CD4-positive, alpha-beta T cell treated with Interleukin-10 for 1 hour (primary cell): ENCODE measurements around the gene PLEK.
"Not testable (repeated sequence)": the region's sequence is repeated elsewhere in the genome, so short reads cannot be mapped to it uniquely, and the experiment has no call there.

Experiments used
- DNase-seq: peaks from one replicate; pipeline ENCODE4 v3.0.0-alpha.2; 2020

PLEK gene

DNA sequence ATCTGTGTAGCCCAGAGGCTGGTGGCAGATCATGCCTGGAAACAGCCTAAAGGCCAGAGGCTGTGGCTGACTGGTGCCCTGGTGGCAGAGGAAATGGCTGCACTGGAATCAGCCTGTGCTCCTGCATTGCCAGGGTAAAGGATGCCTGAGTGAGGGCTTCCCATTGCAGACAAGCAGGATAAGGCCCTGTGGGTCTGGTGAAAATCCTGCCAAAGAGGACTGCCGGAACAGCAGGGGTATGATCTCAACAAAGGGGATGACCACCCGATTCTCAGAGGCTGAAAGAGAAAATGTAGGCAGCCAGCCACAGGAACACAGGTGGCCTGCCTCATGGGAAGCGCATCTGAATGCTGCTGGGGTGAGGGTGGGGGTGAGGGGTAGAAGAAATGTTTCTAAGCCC is 53.8 kb downstream of the PLEK start:
- DNase-seq, result no peak

DNA sequence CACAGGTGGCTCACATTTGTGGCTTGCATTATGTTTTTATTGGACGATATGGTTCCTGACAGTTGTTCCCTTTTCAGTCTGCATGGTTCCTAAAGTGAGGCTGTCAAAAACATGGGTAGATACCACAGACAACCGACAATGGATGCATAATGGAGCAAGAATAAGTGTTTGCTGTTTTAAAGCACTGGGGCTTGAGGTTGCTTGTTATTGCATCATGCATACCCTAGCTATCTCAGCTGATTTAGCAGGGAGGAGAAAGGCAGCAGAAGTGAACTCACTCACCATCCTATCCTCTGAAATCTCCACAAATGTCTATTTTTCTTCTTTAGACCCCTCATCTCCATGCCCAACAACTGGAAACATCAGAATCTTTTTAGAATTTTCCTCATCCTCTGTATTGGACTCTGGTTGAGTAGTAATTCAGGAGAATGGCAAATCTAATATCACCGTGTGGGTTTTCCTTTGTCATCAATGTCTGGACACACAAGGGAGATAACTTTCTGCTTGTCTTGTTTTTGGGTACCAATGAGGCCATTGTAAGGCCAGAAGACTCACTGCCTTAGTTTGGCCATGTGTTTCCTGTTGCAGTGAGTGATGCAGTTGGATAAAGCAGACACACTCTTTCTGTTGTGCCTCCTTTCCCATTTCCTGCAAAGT is 55.3 kb downstream of the PLEK start:
- DNase-seq, result no peak

DNA sequence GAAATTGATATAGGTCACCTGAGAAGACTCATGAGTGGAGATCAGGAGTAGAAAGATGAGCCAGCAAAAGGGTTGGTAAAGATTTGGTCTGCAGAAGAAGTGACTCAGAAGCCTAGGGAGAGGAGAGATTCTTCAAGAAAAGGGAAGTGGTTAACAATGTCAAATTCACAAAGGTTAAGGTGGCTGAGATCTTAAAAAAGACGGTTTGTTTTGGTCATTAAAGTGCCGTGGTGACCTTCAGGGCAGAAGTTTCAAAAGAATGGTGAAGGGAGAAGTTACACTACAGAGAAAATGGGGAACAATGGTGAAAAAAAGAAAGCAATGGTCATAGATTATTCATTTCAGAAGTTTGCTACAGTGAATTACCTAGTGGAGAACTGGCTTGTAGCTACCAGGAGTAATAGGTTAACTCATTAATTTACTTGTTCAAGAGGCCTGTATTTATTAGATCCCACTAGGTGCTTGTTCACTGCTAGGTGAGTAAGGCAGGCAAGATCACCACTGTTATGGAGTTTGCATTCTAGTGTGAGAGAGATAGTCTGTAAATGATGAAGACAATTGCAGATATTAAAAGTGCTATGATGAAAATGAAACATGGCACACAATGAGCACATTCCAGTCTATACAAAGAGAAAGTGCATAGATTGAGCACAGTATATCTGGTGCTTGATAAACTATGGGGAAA is 59.0 kb downstream of the PLEK start:
- DNase-seq, result peak; percentile 47

DNA sequence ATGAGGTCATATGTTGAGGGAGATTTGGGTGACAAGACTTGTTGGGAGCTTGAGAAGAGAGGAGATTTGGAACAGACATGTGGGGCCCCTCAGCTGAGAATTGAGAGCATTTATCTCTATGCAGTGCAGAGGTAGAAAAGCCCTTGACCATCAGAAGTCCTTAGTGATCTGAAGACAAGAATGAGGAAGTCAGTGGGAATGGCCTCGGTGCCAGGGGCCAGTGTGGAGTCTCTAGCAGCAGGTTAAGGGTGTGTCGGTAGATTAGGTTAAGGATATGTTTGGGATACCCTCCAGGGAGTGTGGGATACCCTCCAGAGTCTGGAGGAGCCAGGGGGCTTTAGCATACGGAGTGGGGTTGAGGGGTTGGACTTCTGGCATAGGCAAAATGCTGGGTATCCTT is 60.4 kb downstream of the PLEK start:
- DNase-seq, result no peak

DNA sequence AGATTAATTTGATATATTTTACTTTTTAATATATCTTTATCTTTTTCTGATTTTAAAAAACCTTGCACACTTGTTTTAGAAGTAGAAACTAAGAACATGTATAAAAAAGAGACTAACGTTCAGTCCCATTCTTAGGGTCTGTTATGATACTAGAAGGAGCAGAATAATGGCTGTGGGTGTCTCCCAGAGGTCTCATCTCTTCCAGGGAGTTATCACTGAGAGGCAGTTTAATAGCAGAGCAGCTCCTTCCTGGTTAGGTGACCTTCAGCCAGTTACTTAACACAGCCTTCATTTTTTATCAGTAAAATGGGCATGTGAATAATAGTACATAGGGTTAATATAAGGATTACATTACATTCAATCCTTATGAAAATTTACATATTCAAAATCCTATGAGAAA is 61.4 kb downstream of the PLEK start:
- DNase-seq, result no peak

DNA sequence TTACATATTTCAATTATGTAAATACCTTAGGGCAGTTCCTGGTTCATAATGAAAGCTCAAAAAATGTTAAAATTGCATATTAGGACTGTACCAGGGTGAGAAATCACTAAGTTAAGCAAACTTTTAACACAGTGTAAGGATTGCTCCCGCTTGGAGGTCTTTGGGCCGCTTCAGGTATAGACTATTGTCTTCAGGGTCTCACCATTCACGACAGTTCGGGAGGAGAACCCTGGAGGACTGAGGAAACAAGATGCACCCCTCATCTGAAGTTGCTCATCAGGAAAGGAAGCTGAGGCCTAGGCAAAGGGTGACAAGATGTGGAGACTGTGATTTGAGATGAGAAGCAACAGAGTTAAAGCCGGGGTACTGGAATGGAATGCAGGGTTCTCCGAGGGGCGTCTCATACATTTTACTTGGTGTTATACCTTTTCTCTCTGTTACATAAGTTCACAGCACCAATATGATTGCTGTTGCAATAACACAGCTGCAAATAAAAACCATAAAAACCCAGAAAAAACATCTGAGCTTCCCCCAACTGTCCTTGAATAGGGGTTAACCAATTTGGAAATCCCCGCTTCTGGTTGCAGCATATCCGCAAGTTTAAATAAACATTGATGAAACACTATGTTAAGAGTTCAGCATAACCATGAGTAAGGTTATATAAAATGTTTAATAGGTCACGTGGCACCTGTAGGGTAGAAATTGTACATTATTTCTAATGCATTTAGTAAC is 61.9 kb downstream of the PLEK start:
- DNase-seq, result peak; percentile 72

DNA sequence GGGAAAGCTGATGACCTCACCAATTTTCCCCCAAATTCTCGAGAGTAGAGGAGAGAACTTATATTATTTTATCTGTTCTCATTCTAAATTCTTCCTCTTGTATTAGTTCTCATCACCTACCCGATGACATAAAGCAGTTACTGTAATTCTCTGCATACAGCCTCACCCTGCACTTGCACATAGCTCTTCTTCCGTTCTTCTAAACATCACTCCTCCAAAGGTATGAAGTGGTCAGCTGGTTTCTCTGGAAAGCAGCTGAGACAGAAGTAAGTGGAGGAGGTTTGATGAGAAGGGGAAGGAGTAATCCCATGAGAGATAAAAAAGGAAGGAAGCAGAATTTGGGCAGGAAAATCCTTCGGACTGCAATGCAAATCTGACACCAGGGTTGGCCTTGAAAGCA is 63.0 kb downstream of the PLEK start:
- no peak for DNase-seq

DNA sequence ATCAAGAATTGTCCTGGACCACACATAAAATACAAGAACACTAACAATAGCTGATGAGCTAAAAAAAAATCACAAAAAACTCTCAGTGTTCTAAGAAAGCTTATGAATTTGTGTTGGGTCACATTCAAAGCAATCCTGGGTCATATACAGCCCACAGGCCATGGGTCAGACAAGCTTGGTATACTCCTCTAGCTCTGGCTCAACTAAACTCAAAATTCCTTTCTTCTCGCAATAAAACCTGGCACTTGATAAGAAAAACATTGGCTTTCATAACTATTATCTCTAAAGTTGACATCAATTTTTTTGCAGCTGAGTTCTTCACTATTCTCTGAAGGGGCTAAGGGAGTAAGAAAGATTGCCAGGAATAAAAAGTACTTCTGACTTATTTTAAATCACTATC is 63.7 kb downstream of the PLEK start:
- no peak for DNase-seq

DNA sequence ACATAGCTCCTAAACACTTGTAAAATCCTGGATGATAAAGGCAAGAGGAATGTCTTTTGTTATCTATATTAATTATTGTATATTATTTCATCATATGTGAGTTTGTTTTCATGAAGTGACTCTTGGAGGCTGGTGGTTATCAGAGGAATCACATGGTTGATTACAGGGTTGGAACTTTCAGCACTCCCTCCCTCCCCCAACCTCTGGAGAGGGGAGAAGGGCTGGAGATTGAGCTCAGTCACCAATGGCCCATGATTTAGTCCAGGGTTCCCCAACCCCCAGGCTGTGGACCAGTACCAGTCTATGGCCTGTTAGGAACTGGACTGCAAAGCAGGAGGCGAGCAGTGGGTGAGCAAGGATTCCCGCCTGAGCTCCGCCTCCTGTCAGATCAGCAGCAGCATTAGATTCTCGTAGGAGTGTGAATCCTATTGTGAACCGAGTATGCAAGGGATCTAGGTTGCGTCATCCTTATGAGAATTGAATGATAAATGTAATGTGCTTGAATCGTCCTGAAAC is 64.3 kb downstream of the PLEK start:
- DNase-seq, result no peak

DNA sequence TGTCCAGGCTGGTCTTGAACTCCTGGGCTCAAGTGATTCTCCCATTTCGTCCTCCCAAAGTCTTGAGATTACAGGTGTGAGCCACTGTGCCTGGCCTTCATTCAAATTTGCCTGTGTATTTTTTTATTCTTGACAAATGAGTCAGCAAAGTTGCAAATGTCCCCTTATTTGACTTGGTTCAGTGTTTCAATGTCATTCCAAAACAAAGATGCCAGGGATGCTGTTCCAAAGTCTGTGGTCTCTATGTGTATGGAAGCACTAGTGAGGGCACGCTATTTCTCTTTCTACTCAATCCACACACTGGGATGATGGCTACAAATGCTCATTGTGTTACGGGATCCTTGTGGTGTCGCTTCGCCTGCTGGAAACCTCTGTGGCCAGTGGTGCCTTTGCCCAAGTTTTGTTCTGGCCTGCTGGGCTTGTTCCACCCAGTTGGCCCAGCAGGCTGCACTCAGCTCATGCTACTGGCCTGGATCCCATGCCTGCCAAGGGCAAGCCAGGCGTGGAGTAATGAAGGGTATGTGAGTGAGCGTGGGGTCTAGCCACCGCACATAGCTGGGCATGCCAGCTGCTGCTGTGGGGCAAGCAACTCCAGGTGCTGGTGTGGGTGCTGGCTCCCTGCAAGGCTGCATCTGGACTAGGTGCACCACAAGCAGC is 66.4 kb downstream of the PLEK start:
- no peak for DNase-seq

DNA sequence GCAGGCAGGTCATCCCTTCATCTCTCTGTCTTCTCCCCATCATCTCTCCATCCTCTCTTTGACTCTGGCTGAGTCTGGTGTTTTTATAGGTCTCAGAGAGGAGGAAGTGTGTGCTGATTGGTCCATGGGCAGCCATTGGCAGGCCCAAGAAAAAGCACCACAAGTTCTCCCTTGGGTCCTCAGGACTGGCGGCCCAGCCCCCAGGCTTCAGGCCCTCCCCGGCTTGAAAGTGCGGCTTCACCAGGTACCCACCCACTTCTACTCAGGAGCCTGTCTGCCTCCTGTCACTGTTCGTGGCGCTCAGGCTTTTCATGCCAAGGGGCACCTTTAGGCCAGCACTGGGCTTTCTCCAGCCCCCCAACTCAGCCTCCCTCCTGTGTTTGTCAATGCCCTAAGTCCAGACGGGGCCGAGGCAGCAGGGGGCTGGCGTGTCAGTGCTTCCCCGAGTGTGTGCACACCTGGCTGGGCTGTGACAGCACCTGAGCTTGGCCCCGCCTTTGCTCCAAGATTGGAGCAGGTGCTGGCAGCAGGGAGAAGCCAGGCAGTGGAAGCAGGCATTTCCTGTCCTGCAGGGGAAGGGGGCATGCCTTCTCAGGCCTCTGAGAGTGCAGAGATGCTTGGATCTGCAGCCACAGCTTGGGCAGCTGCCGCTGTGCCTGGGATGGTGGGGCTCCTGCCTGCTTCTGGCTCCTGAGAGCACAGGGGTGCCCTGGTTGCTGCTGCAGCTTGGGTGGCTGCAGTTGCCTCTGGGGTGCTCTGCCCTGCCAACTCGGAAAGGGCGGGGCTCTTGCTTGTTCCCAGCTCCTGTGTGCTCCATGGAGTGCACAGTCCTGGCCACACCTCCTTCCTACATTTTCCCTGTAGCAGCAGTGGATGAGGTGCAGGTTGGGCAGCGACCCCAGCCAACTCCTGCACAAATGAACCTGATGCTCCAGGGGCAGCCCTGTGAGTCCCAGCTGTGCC is 67.9 kb downstream of the PLEK start:
- DNase-seq, result no peak

DNA sequence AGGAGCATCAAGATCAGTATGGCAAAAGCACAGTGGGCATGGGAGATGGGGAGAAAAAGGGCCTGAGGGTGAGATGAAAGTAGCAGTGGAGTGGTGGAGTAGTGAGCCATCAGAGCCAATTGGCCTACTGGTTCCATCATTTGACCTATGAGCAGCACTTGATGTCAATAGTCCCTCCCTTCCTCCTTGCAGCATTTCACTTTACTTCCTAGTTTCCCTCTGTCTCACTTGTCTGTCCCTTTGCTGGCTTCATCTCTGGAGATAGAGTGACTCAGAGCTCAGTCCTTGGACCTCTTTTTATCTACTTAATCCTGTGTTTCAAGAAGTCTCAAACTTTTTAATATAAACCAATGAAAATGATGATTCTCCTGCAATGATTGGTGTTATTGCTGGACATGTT is 69.9 kb downstream of the PLEK start:
- DNase-seq, result no peak

DNA sequence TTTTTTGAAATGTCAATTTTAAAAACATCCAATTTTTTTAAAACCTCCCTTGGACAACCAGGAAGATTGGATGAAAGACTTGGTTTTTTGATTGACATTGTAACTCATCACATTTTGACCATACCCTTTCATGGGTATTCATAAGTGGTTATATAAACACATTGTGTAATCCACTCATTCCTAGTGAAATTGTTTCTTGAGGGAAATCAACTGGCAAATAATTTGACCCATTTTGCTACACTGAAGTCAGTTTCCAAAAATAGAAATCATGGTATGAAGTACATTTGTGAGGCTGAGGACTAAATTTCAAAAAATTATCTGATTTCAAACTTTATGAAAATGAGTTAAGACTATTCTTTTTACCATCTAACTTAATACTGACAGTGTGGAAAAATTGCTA is 70.5 kb downstream of the PLEK start:
- DNase-seq, result no peak

DNA sequence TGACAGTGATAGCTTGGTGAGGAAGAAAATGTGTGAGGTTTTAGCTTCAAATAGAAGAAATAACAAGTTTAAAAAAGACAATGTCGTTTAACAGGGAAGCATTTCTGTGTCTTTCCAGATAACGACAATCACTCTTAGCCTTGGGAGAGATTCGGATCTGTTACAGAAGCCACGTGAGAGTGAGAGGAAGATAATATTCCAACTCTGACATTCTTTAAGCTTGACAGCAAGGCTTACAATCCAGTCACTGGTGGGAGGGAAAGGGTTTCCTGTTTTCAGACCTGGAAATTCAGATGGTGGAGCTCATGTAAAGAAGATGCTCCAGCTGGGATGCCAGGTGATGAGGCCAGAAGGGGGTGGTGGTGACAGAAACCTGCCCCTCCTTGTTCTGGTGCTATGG is 71.2 kb downstream of the PLEK start:
- no peak for DNase-seq

DNA sequence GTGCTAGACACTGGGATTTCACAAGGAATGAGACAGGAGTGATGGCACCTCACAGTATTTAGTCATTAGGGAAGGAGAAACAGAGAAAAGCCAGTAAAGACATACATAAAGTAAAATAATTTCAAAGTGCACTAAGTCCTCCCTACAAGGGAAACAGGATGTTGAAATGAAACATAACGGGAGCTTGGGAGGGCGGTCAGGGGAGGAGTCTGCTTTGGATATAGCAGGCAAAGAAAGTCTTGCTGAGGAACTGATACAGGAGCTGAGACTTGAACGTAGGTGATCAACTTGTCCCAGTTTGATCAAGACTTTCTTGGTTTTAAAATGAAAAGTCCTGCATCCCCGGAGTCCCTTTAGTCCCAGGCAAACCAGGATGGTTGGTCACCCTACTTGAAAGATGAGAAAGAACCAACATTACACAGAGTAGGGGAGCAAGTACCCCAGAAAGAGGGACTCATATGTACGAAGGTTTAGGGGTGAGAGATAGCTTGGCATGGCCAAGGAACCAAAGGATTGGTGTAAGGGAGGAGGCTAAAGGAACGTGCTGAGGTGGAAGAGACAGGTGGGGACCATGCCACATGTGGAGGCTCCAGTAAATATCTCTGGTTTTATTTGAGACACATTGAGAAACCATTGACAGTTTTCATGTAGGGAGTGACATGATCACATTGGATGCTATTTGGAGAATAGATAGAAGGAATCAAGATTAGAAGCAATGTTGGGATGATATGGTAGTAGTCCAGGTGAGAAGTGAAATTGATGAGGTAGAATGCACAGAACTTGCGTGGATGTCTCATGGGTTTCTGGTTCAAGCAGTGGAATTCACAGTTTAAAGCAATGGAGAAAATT is 73.6 kb downstream of the PLEK start:
- no peak for DNase-seq

DNA sequence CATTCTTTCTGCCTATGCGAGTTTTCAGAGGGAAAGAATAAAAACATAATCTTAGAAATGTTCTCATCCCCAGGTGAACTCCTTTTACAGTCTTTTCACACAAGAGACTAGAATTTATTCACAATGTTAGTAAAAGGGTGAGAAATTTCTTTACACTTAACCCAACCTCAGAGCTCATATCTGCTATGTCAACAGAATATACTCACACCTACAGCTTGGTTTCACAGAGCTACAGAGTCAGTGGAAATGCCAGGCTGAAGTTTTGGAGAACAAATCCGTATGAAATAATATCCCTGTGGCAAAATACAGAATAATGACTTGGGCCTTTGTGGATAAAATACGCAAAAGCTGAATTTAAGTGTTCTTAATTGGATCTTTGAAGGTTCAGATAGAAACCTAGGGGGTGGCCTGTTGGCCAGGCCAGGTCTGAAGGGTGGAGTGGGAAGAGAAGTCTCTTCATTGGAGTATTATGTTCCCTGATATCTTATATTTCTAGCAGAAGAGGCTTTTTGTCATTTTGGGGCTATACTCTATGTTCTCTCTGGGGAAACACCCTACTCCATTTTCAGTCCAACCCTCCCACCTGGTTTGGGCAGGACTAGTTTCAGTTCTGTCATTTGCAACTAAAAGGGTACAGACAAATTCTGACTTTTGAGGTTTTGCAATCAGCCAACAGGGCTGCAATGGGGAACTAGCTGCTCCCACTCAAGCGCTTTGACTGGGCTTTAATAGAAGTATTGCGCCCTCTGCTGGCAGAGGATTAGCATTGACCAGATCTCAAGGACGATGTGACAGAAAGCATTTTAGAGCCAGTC is 76.3 kb downstream of the PLEK start:
- DNase-seq, result peak; percentile 92

DNA sequence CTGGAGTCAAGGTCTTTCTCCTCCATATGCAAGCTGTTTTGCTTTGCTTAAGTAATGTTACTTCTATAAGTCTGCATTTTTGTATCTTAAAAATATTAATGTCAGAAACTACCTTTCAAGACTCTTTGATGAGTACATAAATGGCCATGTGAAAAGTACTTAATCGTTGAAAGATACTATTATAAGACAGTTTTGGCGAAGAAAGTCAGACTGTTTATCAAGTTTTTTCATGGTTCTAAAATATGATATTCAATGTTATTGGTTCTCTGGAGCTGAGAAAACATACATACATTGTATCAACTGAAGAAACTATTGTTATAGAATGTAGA is 76.9 kb downstream of the PLEK start:
- no peak for DNase-seq

DNA sequence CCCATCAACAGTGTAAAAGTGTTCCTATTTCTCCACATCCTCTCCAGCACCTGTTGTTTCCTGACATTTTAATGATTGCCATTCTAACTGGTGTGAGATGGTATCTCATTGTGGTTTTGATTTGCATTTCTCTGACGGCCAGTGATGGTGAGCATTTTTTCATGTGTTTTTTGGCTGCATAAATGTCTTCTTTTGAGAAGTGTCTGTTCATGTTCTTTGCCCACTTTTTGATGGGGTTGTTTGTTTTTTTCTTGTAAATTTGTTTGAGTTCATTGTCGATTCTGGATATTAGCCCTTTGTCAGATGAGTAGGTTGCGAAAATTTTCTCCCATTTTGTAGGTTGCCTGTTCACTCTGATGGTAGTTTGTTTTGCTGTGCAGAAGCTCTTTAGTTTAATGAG is 81.3 kb downstream of the PLEK start:
- not testable (repeated sequence) for DNase-seq
